CD8-positive, alpha-beta memory T cell (primary cell): Measurements from ENCODE around the gene CD96. TPM values are rescaled to one million over a fixed set of nuclear protein-coding genes. Genes with fewer than 3 reads are reported as not detected.

Experiments used
- CTCF ChIA-PET: fragments of 350-600 bp; sonication (Branson Sonifier 250); formaldehyde crosslinking; loops from one replicate; lab custom pipeline; 2021; ENCODE audit warnings: antibody characterized with exemption; lab: Charles Lee
- POLR2A ChIA-PET: fragments of 350-600 bp; sonication (Branson Sonifier 250); formaldehyde crosslinking; loops from one replicate; lab custom pipeline; 2021; ENCODE audit warnings: antibody characterized with exemption; lab: Charles Lee
- DNase-seq, 5 donors: peaks; one replicate each; pipeline versions ENCODE4 v3.0.0 to v3.0.0-alpha.2; 2020 to 2022; ENCODE audit warnings: mixed read lengths in 1 of 5
- H3K27ac ChIP-seq: one replicate; pipeline ENCODE4 v1.7.0; 2013; ENCODE audit warnings: low read depth, mild to moderate bottlenecking, low read length, moderate library complexity
- H3K27me3 ChIP-seq: 2 replicates; pipeline ENCODE4 v1.7.0; 2013; ENCODE audit warnings: low read length, mild to moderate bottlenecking; ENCODE audit not compliant: insufficient read depth, poor library complexity, severe bottlenecking
- H3K36me3 ChIP-seq: 2 replicates; pipeline ENCODE4 v1.7.0; 2013; ENCODE audit warnings: mild to moderate bottlenecking, low read length, moderate library complexity; ENCODE audit not compliant: insufficient read depth
- H3K4me1 ChIP-seq: 2 replicates; pipeline ENCODE4 v1.7.0; 2013; ENCODE audit warnings: mild to moderate bottlenecking, low read length, moderate library complexity; ENCODE audit not compliant: insufficient read depth
- H3K4me3 ChIP-seq: 2 replicates; pipeline ENCODE4 v1.7.0; 2013; ENCODE audit warnings: mild to moderate bottlenecking, low read length
- H3K9me3 ChIP-seq: 2 replicates; pipeline ENCODE4 v1.7.0; 2013; ENCODE audit warnings: mild to moderate bottlenecking, low read length
- H3K27ac Mint-ChIP-seq, 8 donors: one replicate each; pipeline ENCODE4 v1.8.0; 2020 to 2021; ENCODE audit warnings: mixed read lengths in 8 of 8, mild to moderate bottlenecking in 6 of 8, inconsistent platforms in 3 of 8, moderate library complexity in 3 of 8
- H3K27me3 Mint-ChIP-seq, 2 donors: one replicate each; pipeline ENCODE4 v1.8.0; 2020 to 2021; ENCODE audit warnings: mixed read lengths in 2 of 2, mild to moderate bottlenecking in 1 of 2, moderate library complexity in 1 of 2
- H3K36me3 Mint-ChIP-seq, 3 donors: one replicate each; pipeline ENCODE4 v1.8.0; 2020 to 2021; ENCODE audit warnings: mixed read lengths in 3 of 3, inconsistent platforms in 1 of 3, mild to moderate bottlenecking in 1 of 3
- H3K4me1 Mint-ChIP-seq, 3 donors: one replicate each; pipeline ENCODE4 v1.8.0; 2020 to 2021; ENCODE audit warnings: mixed read lengths in 3 of 3, inconsistent platforms in 1 of 3, mild to moderate bottlenecking in 1 of 3
- H3K4me3 Mint-ChIP-seq, 7 donors: one replicate each; pipeline ENCODE4 v1.8.0; 2020 to 2021; ENCODE audit warnings: mixed read lengths in 7 of 7, mild to moderate bottlenecking in 6 of 7, moderate library complexity in 4 of 7, inconsistent platforms in 2 of 7
- H3K9me3 Mint-ChIP-seq, 5 donors: one replicate each; pipeline ENCODE4 v1.8.0; 2020 to 2022; ENCODE audit warnings: mixed read lengths in 5 of 5, mild to moderate bottlenecking in 3 of 5, moderate library complexity in 2 of 5, inconsistent platforms in 1 of 5
- polyA plus RNA-seq: library from polyadenylated mRNA; unstranded; fragments of 300-500 nt; fragmentation: Illumina TruSeq; gene quantifications from one replicate; pipeline ENCODE4 v1.2.3, GENCODE V29; 2021
- total RNA-seq, 2 experiments: library from RNA; stranded (reverse); gene quantifications; one replicate each; pipeline ENCODE4 v1.2.3, GENCODE V29; 2021

Gene CD96
- total and polyA plus RNA-seq, 3 experiments from 2014 or later, result 69.1 to 262 (median 80.9) TPM

DNA sequence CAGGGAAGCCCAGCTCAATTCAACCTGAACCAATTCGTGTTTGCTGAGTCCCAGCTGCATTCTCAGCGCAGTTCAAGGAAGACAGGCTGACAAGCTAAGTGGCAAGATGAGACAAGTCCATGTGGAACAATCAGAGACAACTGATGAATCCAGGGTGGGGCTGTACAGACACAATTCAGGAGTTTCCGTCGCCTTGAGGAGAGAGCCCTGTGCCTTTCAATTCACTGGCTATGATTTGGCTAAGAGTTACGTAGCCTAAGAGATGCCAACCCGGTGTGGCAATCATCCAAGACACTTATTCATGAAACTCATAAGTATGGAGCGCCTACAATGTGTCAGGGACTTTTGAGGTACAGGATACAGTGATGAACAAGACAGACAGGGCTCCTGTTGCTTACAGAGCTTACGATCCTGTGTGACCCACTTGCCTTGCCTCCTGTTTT lies 68.6 kb downstream of the CD96 start:
- CTCF ChIA-PET, result interaction anchor here (0.8 to 1.2 kb wide), 4 partner anchors 8 to 71 kb away, joined by 3 to 4 read pairs (median 3); no protein-coding TSS in a partner anchor
- Mint-ChIP-seq H3K27me3 (no peaks in the 10 kb centered on the region), H3K4me1 (peaks cover 80 to 96% (median 95%) of the 10 kb centered on the region in 3 donors), H3K9me3 (no peaks in the 10 kb centered on the region), H3K27ac (peak overlapping the region; percentile 92 to 98 (median 96)), H3K4me3 (peak overlapping the region; percentile 16 to 78 (median 70)), H3K36me3 (peaks cover 24 to 84% (median 48%) of the 10 kb centered on the region in 3 donors)
- no peaks in the 10 kb centered on the region for H3K9me3 ChIP-seq
- peak overlapping the region; percentile 55 for H3K27ac ChIP-seq
- POLR2A ChIA-PET, result interaction anchor here (0.7 to 1.6 kb wide), 2 partner anchors 13 to 65 kb away, joined by 3 to 8 read pairs; no protein-coding TSS in a partner anchor
- peaks cover 9% of the 10 kb centered on the region for H3K36me3 ChIP-seq
- H3K27me3 ChIP-seq, result no peaks in the 10 kb centered on the region
- H3K4me3 ChIP-seq, result peak overlapping the region; percentile 47
- no peak for DNase-seq
- peaks cover 48% of the 10 kb centered on the region for H3K4me1 ChIP-seq

DNA sequence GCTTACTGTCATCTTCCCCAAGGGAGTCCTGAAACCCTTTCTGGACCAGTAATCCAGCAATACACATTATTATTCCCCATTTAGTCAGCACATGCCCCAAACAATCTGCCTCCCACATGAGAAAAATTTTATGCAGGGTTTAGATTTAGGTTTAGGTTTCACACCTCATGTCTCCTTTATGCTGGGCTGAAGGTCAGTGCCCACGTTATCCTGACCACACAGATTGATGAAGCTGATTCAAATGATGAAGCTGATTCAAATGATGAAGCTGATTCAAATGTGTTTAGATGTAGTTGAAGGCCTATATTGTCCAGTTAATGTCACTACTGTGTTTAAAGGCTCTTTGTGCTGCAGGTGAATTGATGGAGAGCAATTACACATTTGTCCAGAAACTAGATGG lies 71.3 kb downstream of the CD96 start:
- Mint-ChIP-seq H3K4me1 (peaks cover 86 to 96% (median 95%) of the 10 kb centered on the region in 3 donors), H3K4me3 (no peak overlapping the region), H3K36me3 (peaks cover 16 to 73% (median 35%) of the 10 kb centered on the region in 3 donors), H3K27me3 (no peaks in the 10 kb centered on the region), H3K9me3 (no peaks in the 10 kb centered on the region), H3K27ac (peak overlapping the region; percentile 55 to 95 (median 75))
- peaks cover 9% of the 10 kb centered on the region for H3K36me3 ChIP-seq
- no peaks in the 10 kb centered on the region for H3K27me3 ChIP-seq
- peaks cover 62% of the 10 kb centered on the region for H3K4me1 ChIP-seq
- CTCF ChIA-PET, result no interaction called here
- POLR2A ChIA-PET, result interaction anchor here (0.6 kb wide), 1 partner anchor 244 kb away, joined by 3 read pairs; no protein-coding TSS in a partner anchor
- H3K9me3 ChIP-seq, result no peaks in the 10 kb centered on the region
- H3K27ac ChIP-seq, result no peak overlapping the region
- no peak overlapping the region for H3K4me3 ChIP-seq
- no peak for DNase-seq

DNA sequence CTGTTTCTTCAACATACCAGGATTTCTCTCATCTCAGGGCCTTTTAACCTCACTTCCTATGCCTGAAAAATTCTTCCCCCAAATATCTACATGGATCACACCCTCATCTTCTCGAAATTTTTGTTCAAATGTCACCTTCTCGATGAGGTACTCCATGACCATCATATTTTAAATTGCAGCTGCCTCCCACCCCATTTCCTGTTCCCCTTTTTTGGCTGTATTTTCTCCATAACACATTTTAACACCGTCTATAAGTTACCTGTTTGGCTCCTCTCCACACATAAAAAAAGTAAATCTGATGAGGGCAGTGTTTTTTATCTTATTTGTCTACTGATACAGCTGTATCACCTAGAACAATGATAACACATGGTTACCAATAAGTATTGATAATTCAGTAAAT lies 73.9 kb downstream of the CD96 start:
- H3K36me3 ChIP-seq, result peaks cover 9% of the 10 kb centered on the region
- peak overlapping the region; percentile 10 for H3K27ac ChIP-seq
- Mint-ChIP-seq H3K27me3 (no peaks in the 10 kb centered on the region), H3K4me1 (peaks cover 63 to 85% (median 76%) of the 10 kb centered on the region in 3 donors), H3K4me3 (peak overlapping the region in 4 of 7 donors; percentile 7 to 61 (median 18)), H3K36me3 (peaks cover 16 to 73% (median 31%) of the 10 kb centered on the region in 3 donors), H3K27ac (peak overlapping the region; percentile 88 to 98 (median 95)), H3K9me3 (no peaks in the 10 kb centered on the region)
- H3K4me1 ChIP-seq, result peaks cover 38% of the 10 kb centered on the region
- H3K27me3 ChIP-seq, result no peaks in the 10 kb centered on the region
- POLR2A ChIA-PET, result interaction anchor here (0.8 to 0.9 kb wide), 2 partner anchors 65 to 73 kb away, joined by 3 to 4 read pairs; no protein-coding TSS in a partner anchor
- CTCF ChIA-PET, result interaction anchor here (0.6 to 2.3 kb wide), 30 partner anchors 8 to 363 kb away, joined by 3 to 18 read pairs (median 5); partner anchors contain the start of genes ABHD10 and ZBED2
- no peaks in the 10 kb centered on the region for H3K9me3 ChIP-seq
- no peak overlapping the region for H3K4me3 ChIP-seq
- no peak for DNase-seq

GRCh38 chr3:111616417-111617105 lies 74.6 kb downstream of the CD96 start:
- peaks cover 31% of the 10 kb centered on the region for H3K4me1 ChIP-seq
- no peaks in the 10 kb centered on the region for H3K27me3 Mint-ChIP-seq
- H3K4me3 ChIP-seq, result no peak overlapping the region
- H3K36me3 Mint-ChIP-seq, result peaks cover 10 to 70% (median 26%) of the 10 kb centered on the region in 3 donors
- CTCF ChIA-PET, result interaction anchor here (0.6 to 2.3 kb wide), 32 partner anchors 9 to 547 kb away, joined by 3 to 18 read pairs (median 5); partner anchors contain the start of genes ABHD10 and ZBED2
- H3K9me3 Mint-ChIP-seq, result no peaks in the 10 kb centered on the region
- H3K27ac ChIP-seq, result peak overlapping the region; percentile 40
- POLR2A ChIA-PET, result interaction anchor here (0.8 to 0.9 kb wide), 2 partner anchors 66 to 74 kb away, joined by 3 to 4 read pairs; no protein-coding TSS in a partner anchor
- DNase-seq, result peak; percentile 42 to 88 (median 74)
- peak overlapping the region; percentile 88 to 98 (median 95) for H3K27ac Mint-ChIP-seq
- peaks cover 57 to 80% (median 69%) of the 10 kb centered on the region in 3 donors for H3K4me1 Mint-ChIP-seq
- peaks cover 9% of the 10 kb centered on the region for H3K36me3 ChIP-seq
- H3K9me3 ChIP-seq, result no peaks in the 10 kb centered on the region
- H3K27me3 ChIP-seq, result no peaks in the 10 kb centered on the region
- peak overlapping the region in 6 of 7 donors; percentile 1 to 61 (median 30) for H3K4me3 Mint-ChIP-seq

- H3K4me3 Mint-ChIP-seq, result peak overlapping the region in 1 of 7 donors; percentile 57
- no peaks in the 10 kb centered on the region for H3K27me3 ChIP-seq
- CTCF ChIA-PET, result interaction anchor here (1.4 to 2.3 kb wide), 7 partner anchors 9 to 77 kb away, joined by 4 to 18 read pairs (median 5); no protein-coding TSS in a partner anchor
- H3K9me3 ChIP-seq, result no peaks in the 10 kb centered on the region
- peaks cover 31% of the 10 kb centered on the region for H3K4me1 ChIP-seq
- no peak for DNase-seq
- H3K36me3 ChIP-seq, result peaks cover 9% of the 10 kb centered on the region
- H3K36me3 Mint-ChIP-seq, result peaks cover 10 to 68% (median 25%) of the 10 kb centered on the region in 3 donors
- no peak overlapping the region for H3K4me3 ChIP-seq
- H3K27ac ChIP-seq, result no peak overlapping the region
- H3K9me3 Mint-ChIP-seq, result no peaks in the 10 kb centered on the region
- POLR2A ChIA-PET, result no interaction called here
- peaks cover 55 to 80% (median 61%) of the 10 kb centered on the region in 3 donors for H3K4me1 Mint-ChIP-seq
- H3K27ac Mint-ChIP-seq, result peak overlapping the region; percentile 88 to 98 (median 95)
- H3K27me3 Mint-ChIP-seq, result no peaks in the 10 kb centered on the region
These were observed 75.4 kb downstream of the CD96 start for GRCh38 chr3:111617406-111617805.

DNA sequence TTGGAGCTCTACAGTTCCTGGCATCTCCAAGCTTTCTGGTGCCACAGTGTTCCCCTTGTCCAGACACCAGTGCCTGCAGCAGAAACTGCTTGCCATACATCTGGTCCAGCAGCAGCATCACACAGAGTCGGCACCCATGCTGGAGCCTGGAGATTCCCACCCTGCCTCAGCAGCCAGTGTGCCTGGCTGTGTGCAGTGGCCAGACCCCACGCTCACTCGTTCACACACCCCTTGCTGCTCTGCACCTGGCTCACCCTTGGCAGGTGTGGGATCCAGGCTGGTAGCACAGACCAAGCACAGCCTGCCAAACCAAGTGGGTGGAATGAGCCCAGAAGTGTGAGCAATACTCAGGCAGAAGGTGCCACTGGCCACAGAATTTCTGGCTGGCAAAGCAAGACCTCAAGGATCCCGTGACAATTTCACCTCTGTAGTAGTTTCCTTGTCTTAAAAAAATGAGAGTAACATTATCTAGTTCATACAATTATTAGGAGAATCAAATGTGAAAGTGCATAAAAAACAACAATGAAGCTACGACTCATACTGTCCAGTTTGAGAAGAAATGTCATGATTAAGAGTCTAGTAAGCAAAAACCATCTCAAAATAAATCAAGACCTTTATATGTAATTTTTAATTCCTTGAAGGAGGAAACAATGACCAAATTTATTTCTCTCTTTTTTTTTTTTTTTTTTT lies 76.1 kb downstream of the CD96 start:
- DNase-seq, result no peak
- no peaks in the 10 kb centered on the region for H3K9me3 ChIP-seq
- H3K9me3 Mint-ChIP-seq, result no peaks in the 10 kb centered on the region
- H3K4me3 ChIP-seq, result no peak overlapping the region
- H3K27ac ChIP-seq, result no peak overlapping the region
- ChIA-PET CTCF (interaction anchor here (1.0 to 2.3 kb wide), 5 partner anchors 8 to 78 kb away, joined by 3 to 18 read pairs (median 12); no protein-coding TSS in a partner anchor), POLR2A (interaction anchor here (0.6 kb wide), 1 partner anchor 242 kb away, joined by 5 read pairs; no protein-coding TSS in a partner anchor)
- peak overlapping the region; percentile 49 to 98 (median 95) for H3K27ac Mint-ChIP-seq
- H3K27me3 Mint-ChIP-seq, result no peaks in the 10 kb centered on the region
- H3K4me1 ChIP-seq, result peaks cover 31% of the 10 kb centered on the region
- no peaks in the 10 kb centered on the region for H3K27me3 ChIP-seq
- H3K36me3 Mint-ChIP-seq, result peaks cover 4 to 65% (median 21%) of the 10 kb centered on the region in 3 donors
- H3K4me1 Mint-ChIP-seq, result peaks cover 51 to 74% (median 55%) of the 10 kb centered on the region in 3 donors
- peak overlapping the region in 1 of 7 donors; percentile 57 for H3K4me3 Mint-ChIP-seq
- H3K36me3 ChIP-seq, result peaks cover 3% of the 10 kb centered on the region

- POLR2A ChIA-PET, result no interaction called here
- Histone ChIP-seq H3K4me1 (peaks cover 31% of the 10 kb centered on the region), H3K4me3 (no peak overlapping the region), H3K27ac (no peak overlapping the region), H3K27me3 (no peaks in the 10 kb centered on the region), H3K36me3 (peaks cover 4% of the 10 kb centered on the region), H3K9me3 (no peaks in the 10 kb centered on the region)
- H3K4me3 Mint-ChIP-seq, result no peak overlapping the region
- peaks cover 0 to 64% (median 17%) of the 10 kb centered on the region in 3 donors for H3K36me3 Mint-ChIP-seq
- DNase-seq, result no peak
- H3K27me3 Mint-ChIP-seq, result no peaks in the 10 kb centered on the region
- CTCF ChIA-PET, result interaction anchor here (1.0 kb wide), 1 partner anchor 9 kb away, joined by 3 read pairs; no protein-coding TSS in a partner anchor
- H3K9me3 Mint-ChIP-seq, result no peaks in the 10 kb centered on the region
- peaks cover 45 to 67% (median 46%) of the 10 kb centered on the region in 3 donors for H3K4me1 Mint-ChIP-seq
- H3K27ac Mint-ChIP-seq, result peak overlapping the region; percentile 32 to 95 (median 74)
These were observed 76.9 kb downstream of the CD96 start for GRCh38 chr3:111618945-111619344.
